NOMO-1 treated with DMSO at 0.1 percent for 48 hours (cell line): Measurements from ENCODE around the gene MCF2L.

Source experiments
- DNase-seq: peaks from one replicate; lab custom pipeline; 2025; ENCODE audit not compliant: unreplicated experiment; lab: John Stamatoyannopoulos, UW

MCF2L gene

GRCh38 chr13:113119822-113120189, 150.8 kb downstream of the MCF2L start:
- DNase-seq, result no peak

GRCh38 chr13:113120300-113121182, 151.5 kb downstream of the MCF2L start:
- DNase-seq, result no peak

- no peak for DNase-seq
Measured at GRCh38 chr13:113121183-113121927, 152.3 kb downstream of the MCF2L start.

GRCh38 chr13:113121928-113122471, 153.0 kb downstream of the MCF2L start:
- DNase-seq, result no peak

- no peak for DNase-seq
Measured at GRCh38 chr13:113122550-113123225, 153.7 kb downstream of the MCF2L start, which contains the start of gene F10. Gene F10 (plus strand): TSS chr13:113122799. CDS start chr13:113122856, 57 bp downstream.

- DNase-seq, result no peak
Measured at GRCh38 chr13:113123226-113124201, 154.5 kb downstream of the MCF2L start.

GRCh38 chr13:113124211-113124970, 155.4 kb downstream of the MCF2L start:
- no peak for DNase-seq

GRCh38 chr13:113125506-113126264, 156.7 kb downstream of the MCF2L start:
- DNase-seq, result no peak

GRCh38 chr13:113126265-113127150, 157.5 kb downstream of the MCF2L start:
- DNase-seq, result no peak

- DNase-seq, result no peak
Measured at GRCh38 chr13:113129480-113129879, 160.5 kb downstream of the MCF2L start.

GRCh38 chr13:113129921-113130750, 161.1 kb downstream of the MCF2L start:
- no peak for DNase-seq

GRCh38 chr13:113135281-113135760, 166.3 kb downstream of the MCF2L start:
- DNase-seq, result no peak

- DNase-seq, result no peak
Measured at GRCh38 chr13:113137691-113138298, 168.8 kb downstream of the MCF2L start.

- peak; percentile 39 for DNase-seq
Measured at GRCh38 chr13:113138792-113139551, 170.0 kb downstream of the MCF2L start.

- DNase-seq, result no peak
Measured at GRCh38 chr13:113139577-113139976, 170.6 kb downstream of the MCF2L start.
